CD4-positive, alpha-beta T cell (primary cell): Measurements from ENCODE around the gene IQGAP1. TPM values are rescaled to one million over a fixed set of nuclear protein-coding genes. Genes with fewer than 3 reads are reported as not detected.

Source experiments
- ATAC-seq: fragments of 200-7000 bp; cut with Tn5 transposase; one replicate; pipeline ENCODE4 v1.10.0; 2022; ENCODE audit warnings: mild to moderate bottlenecking; ENCODE audit not compliant: poor library complexity
- CTCF ChIA-PET: fragments of 350-600 bp; sonication (Branson Sonifier 250); formaldehyde crosslinking; loops from one replicate; lab custom pipeline; 2021; ENCODE audit warnings: antibody characterized with exemption, inconsistent platforms; lab: Charles Lee
- POLR2A ChIA-PET: fragments of 350-600 bp; sonication (Branson Sonifier 250); formaldehyde crosslinking; loops from one replicate; lab custom pipeline; 2021; ENCODE audit warnings: antibody characterized with exemption, inconsistent platforms; lab: Charles Lee
- DNase-seq, 14 experiments: peaks; one replicate each; pipeline ENCODE4 v3.0.0-alpha.2; 2013 to 2020; ENCODE audit warnings: mixed read lengths in 2 of 14
- H3K27ac ChIP-seq, 2 donors: one replicate each; pipeline versions ENCODE4 v1.5.1 to v1.7.0; 2013; ENCODE audit warnings: low read length in 2 of 2, low read depth in 1 of 2, mild to moderate bottlenecking in 1 of 2
- H3K27me3 ChIP-seq, 2 experiments: 1 replicate in 1 of 2; 2 replicates in 1 of 2; pipeline versions ENCODE4 v1.6.1 to v1.7.0; 2013; ENCODE audit warnings: low read length in 2 of 2, control low read depth in 1 of 2, mild to moderate bottlenecking in 1 of 2, moderate library complexity in 1 of 2; ENCODE audit not compliant: insufficient read depth in 2 of 2, control insufficient read depth in 1 of 2
- H3K36me3 ChIP-seq: one replicate; pipeline ENCODE4 v1.6.1; 2013; ENCODE audit warnings: low read length, control low read depth; ENCODE audit not compliant: insufficient read depth
- H3K4me1 ChIP-seq: one replicate; pipeline ENCODE4 v1.6.1; 2013; ENCODE audit warnings: low read length, control low read depth; ENCODE audit not compliant: insufficient read depth
- H3K4me3 ChIP-seq: one replicate; pipeline ENCODE4 v1.5.1; 2013; ENCODE audit warnings: mild to moderate bottlenecking, low read length, moderate library complexity
- H3K9me3 ChIP-seq, 2 experiments: 1 replicate in 1 of 2; 2 replicates in 1 of 2; pipeline versions ENCODE4 v1.6.1 to v1.7.0; 2013; ENCODE audit warnings: low read length in 2 of 2, mild to moderate bottlenecking in 2 of 2, control low read depth in 1 of 2, moderate library complexity in 1 of 2; ENCODE audit not compliant: control insufficient read depth in 1 of 2, insufficient read depth in 1 of 2
- H3K27ac Mint-ChIP-seq: one replicate; pipeline ENCODE4 v1.8.0; 2020; ENCODE audit warnings: mixed read lengths
- H3K27me3 Mint-ChIP-seq: one replicate; pipeline ENCODE4 v1.8.0; 2021; ENCODE audit warnings: mixed read lengths
- H3K36me3 Mint-ChIP-seq: one replicate; pipeline ENCODE4 v1.8.0; 2021; ENCODE audit warnings: low read depth, mixed read lengths
- H3K4me1 Mint-ChIP-seq: one replicate; pipeline ENCODE4 v1.8.0; 2021; ENCODE audit warnings: low read depth, mixed read lengths
- H3K4me3 Mint-ChIP-seq: one replicate; pipeline ENCODE4 v1.8.0; 2020; ENCODE audit warnings: mild to moderate bottlenecking, mixed read lengths
- H3K9me3 Mint-ChIP-seq: one replicate; pipeline ENCODE4 v1.8.0; 2020; ENCODE audit warnings: mixed read lengths
- intact Hi-C, 2 experiments: fragments of 100-400 bp; cut with DNase I in 1 of 2; cut with micrococcal nuclease in 1 of 2; formaldehyde crosslinking; loops; one replicate each; pipeline versions ENCODE4 v1.15.1 to v1.9.0; 2023 to 2025; cut with DNase I, micrococcal nuclease
- total RNA-seq, 174 experiments: library from RNA in 2 of 174; stranded (reverse) in 2 of 174; gene quantifications; one replicate each; pipeline ENCODE4 v1.2.3 and lab custom pipeline; 2021 to 2026
- TF ChIP-seq, protein P1 (sequence below): fragments of 200-600 bp; IDR thresholded peaks from one replicate; pipeline ENCODE4 v1.8.0; 2022; ENCODE audit warnings: antibody characterized with exemption, mild to moderate bottlenecking

Gene IQGAP1
- total RNA-seq, 2 experiments from 2014 or later: 76.8 to 78.7 TPM

DNA sequence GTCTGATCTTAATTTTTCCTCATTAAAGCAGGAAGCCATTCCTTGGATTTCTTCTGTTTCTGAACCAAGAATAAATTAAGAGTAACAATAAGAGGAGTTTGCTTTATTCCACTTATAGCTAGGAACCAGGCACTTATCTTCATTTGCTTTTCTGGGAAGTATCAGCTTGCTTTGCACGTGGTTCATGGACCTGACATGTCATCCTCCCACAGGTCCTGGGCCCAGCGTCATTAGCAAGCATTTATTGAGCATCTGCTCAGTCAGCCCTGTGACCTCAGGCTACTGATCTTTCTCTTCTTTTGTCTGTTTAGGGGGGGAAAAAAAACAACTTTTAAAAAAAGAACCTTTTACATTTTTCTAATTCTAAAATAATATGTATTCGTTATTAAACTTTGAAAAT, 107.0 kb downstream of the IQGAP1 start:
- Histone ChIP-seq H3K9me3 (no peaks in the 10 kb centered on the region), H3K27me3 (no peaks in the 10 kb centered on the region), H3K27ac (no peak overlapping the region), H3K36me3 (peaks cover 92% of the 10 kb centered on the region), H3K4me1 (peaks cover 7% of the 10 kb centered on the region), H3K4me3 (no peak overlapping the region)
- Mint-ChIP-seq H3K4me3 (no peak overlapping the region), H3K27me3 (no peaks in the 10 kb centered on the region), H3K4me1 (peaks cover 19% of the 10 kb centered on the region), H3K27ac (no peak overlapping the region), H3K9me3 (no peaks in the 10 kb centered on the region), H3K36me3 (peaks cover 88% of the 10 kb centered on the region)
- POLR2A ChIA-PET: no interaction called here
- intact Hi-C loops: no loop called here
- DNase-seq (no peak), ATAC-seq (no peak)
- CTCF ChIA-PET: no interaction called here
- TF ChIP-seq, protein P1, sequence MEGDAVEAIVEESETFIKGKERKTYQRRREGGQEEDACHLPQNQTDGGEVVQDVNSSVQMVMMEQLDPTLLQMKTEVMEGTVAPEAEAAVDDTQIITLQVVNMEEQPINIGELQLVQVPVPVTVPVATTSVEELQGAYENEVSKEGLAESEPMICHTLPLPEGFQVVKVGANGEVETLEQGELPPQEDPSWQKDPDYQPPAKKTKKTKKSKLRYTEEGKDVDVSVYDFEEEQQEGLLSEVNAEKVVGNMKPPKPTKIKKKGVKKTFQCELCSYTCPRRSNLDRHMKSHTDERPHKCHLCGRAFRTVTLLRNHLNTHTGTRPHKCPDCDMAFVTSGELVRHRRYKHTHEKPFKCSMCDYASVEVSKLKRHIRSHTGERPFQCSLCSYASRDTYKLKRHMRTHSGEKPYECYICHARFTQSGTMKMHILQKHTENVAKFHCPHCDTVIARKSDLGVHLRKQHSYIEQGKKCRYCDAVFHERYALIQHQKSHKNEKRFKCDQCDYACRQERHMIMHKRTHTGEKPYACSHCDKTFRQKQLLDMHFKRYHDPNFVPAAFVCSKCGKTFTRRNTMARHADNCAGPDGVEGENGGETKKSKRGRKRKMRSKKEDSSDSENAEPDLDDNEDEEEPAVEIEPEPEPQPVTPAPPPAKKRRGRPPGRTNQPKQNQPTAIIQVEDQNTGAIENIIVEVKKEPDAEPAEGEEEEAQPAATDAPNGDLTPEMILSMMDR: no peak

DNA sequence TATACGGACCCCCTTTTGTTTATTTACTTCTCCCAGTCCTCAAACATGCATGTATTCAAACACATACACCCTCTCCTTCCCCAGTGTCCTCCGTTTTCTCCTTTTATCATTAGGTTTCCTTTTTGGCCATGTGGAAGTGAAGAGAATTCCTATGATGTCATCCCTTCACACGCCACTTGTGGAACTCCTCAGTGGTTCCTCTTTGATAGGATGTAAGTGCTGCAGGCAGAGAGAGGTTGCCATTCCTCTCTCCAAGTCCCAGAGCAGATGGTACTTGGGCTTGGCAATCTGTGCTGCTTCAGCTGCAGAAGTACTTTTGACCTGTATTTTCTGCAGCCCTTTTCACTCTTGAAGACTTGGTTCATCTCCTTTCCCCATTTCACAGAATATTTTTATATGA, 108.7 kb downstream of the IQGAP1 start:
- Mint-ChIP-seq H3K36me3 (peaks cover 92% of the 10 kb centered on the region), H3K9me3 (no peaks in the 10 kb centered on the region), H3K27me3 (no peaks in the 10 kb centered on the region), H3K27ac (no peak overlapping the region), H3K4me1 (peaks cover 19% of the 10 kb centered on the region), H3K4me3 (no peak overlapping the region)
- ATAC-seq (no peak), DNase-seq (no peak)
- ChIA-PET CTCF (no interaction called here), POLR2A (no interaction called here)
- H3K27ac ChIP-seq: no peak overlapping the region
- TF ChIP-seq, protein P1: no peak
- H3K9me3 ChIP-seq: no peaks in the 10 kb centered on the region
- intact Hi-C loops: no loop called here
- no peak overlapping the region for H3K4me3 ChIP-seq
- peaks cover 7% of the 10 kb centered on the region for H3K4me1 ChIP-seq
- no peaks in the 10 kb centered on the region for H3K27me3 ChIP-seq
- peaks cover 85% of the 10 kb centered on the region for H3K36me3 ChIP-seq

DNA sequence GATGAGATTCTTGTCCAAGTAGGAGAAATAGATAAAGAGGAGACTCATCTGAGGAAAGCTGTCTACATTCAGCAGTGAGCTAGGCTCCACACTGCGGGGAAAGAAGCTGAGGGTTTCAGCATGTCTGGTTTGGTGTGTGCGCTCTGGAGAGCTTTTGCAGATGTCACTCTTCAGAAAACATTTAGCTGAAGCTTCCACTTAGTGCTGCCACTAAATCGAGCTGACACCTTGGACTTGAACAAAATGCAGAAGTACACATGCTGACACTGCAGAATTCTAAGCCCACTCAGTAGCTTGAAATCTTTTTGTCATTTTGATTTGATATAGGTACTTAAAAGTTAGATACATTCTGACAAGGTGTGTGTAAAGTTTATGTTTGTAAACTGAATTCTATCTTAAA, 109.3 kb downstream of the IQGAP1 start:
- ChIA-PET CTCF (no interaction called here), POLR2A (no interaction called here)
- H3K36me3 Mint-ChIP-seq: peaks cover 91% of the 10 kb centered on the region
- peaks cover 19% of the 10 kb centered on the region for H3K4me1 Mint-ChIP-seq
- intact Hi-C loops: no loop called here
- H3K27me3 Mint-ChIP-seq: no peaks in the 10 kb centered on the region
- Histone ChIP-seq H3K9me3 (no peaks in the 10 kb centered on the region), H3K36me3 (peaks cover 85% of the 10 kb centered on the region), H3K4me1 (peaks cover 7% of the 10 kb centered on the region), H3K27me3 (no peaks in the 10 kb centered on the region), H3K4me3 (no peak overlapping the region), H3K27ac (no peak overlapping the region)
- no peak overlapping the region for H3K4me3 Mint-ChIP-seq
- H3K9me3 Mint-ChIP-seq: no peaks in the 10 kb centered on the region
- no peak for ATAC-seq
- TF ChIP-seq, protein P1: no peak
- DNase-seq: no peak
- H3K27ac Mint-ChIP-seq: no peak overlapping the region
